ENCODE data around the gene RPS6KC1.
"Not testable (repeated sequence)": the region's sequence is repeated elsewhere in the genome, so short reads cannot be mapped to it uniquely, and the experiment has no call there.

RPS6KC1 gene

GRCh38 chr1:213051127-213051880 lies at the start of gene RPS6KC1:
Gene RPS6KC1, plus strand, starts transcription at chr1:213051241. Its CDS starts 164 bp downstream, at chr1:213051405.
- peak; percentile 51 for DNase-seq (ENCODE audit: low read depth)

GRCh38 chr1:213003256-213003655 lies 47.8 kb upstream of the RPS6KC1 start:
- no peak for DNase-seq (ENCODE audit: low read depth)

- DNase-seq (ENCODE audit: low read depth): no peak
These were observed 42.5 kb upstream of the RPS6KC1 start for GRCh38 chr1:213008564-213008963.

- peak; percentile 7 for DNase-seq (ENCODE audit: low read depth)
These were observed 36.4 kb upstream of the RPS6KC1 start for GRCh38 chr1:213014642-213015041.

GRCh38 chr1:213015099-213016050 lies 35.7 kb upstream of the RPS6KC1 start, which contains the start of gene ANGEL2:
Gene ANGEL2, minus strand, starts transcription at chr1:213015867. Its CDS starts 196 bp downstream, at chr1:213015671.
- DNase-seq (ENCODE audit: low read depth): peak; percentile 88

- DNase-seq (ENCODE audit: low read depth): no peak
These were observed 33.4 kb upstream of the RPS6KC1 start for GRCh38 chr1:213017447-213018273.

- no peak for DNase-seq (ENCODE audit: low read depth)
These were observed 31.6 kb upstream of the RPS6KC1 start for GRCh38 chr1:213019450-213019849.

- DNase-seq (ENCODE audit: low read depth): no peak
These were observed 31.0 kb upstream of the RPS6KC1 start for GRCh38 chr1:213020016-213020415.

GRCh38 chr1:213027024-213027423 lies 24.0 kb upstream of the RPS6KC1 start:
- DNase-seq (ENCODE audit: low read depth): not testable (repeated sequence)

GRCh38 chr1:213032651-213033050 lies 18.4 kb upstream of the RPS6KC1 start:
- DNase-seq (ENCODE audit: low read depth): no peak

- DNase-seq (ENCODE audit: low read depth): no peak
These were observed 16.3 kb upstream of the RPS6KC1 start for GRCh38 chr1:213034713-213035112.

GRCh38 chr1:213035573-213035972 lies 15.5 kb upstream of the RPS6KC1 start:
- no peak for DNase-seq (ENCODE audit: low read depth)

- DNase-seq (ENCODE audit: low read depth): peak; percentile 7
These were observed 9.6 kb upstream of the RPS6KC1 start for GRCh38 chr1:213041443-213041842.

- not testable (repeated sequence) for DNase-seq (ENCODE audit: low read depth)
These were observed 5.5 kb upstream of the RPS6KC1 start for GRCh38 chr1:213045321-213046226.

- DNase-seq (ENCODE audit: low read depth): no peak
These were observed 1.8 kb upstream of the RPS6KC1 start for GRCh38 chr1:213049232-213049631.

GRCh38 chr1:213050745-213051126 lies 305 bp upstream of the RPS6KC1 start:
- DNase-seq (ENCODE audit: low read depth): peak; percentile 5

- no peak for DNase-seq (ENCODE audit: low read depth)
These were observed 801 bp downstream of the RPS6KC1 start for GRCh38 chr1:213051881-213052202.

- DNase-seq (ENCODE audit: low read depth): no peak
These were observed 2.4 kb downstream of the RPS6KC1 start for GRCh38 chr1:213053455-213053854.

GRCh38 chr1:213054142-213054541 lies 3.1 kb downstream of the RPS6KC1 start:
- DNase-seq (ENCODE audit: low read depth): no peak

GRCh38 chr1:213054733-213055591 lies 3.9 kb downstream of the RPS6KC1 start:
- no peak for DNase-seq (ENCODE audit: low read depth)
